Measurements from ENCODE around the gene NADK2. TPM values are rescaled to one million over a fixed set of nuclear protein-coding genes. Genes with fewer than 3 reads are reported as not detected.

The NADK2 gene
- total RNA-seq, 1 donor from 2014 or later: 37.8 TPM

GRCh38 chr5:36270175-36270574, 28.4 kb upstream of the NADK2 start:
- Mint-ChIP-seq H3K27ac (ENCODE audit: unreplicated experiment) (no peak overlapping the region), H3K36me3 (ENCODE audit: low read depth) (no peaks in the 10 kb centered on the region), H3K27me3 (ENCODE audit: low read depth) (no peaks in the 10 kb centered on the region), H3K9me3 (ENCODE audit: low read depth) (no peaks in the 10 kb centered on the region), H3K4me1 (ENCODE audit: low read depth) (no peaks in the 10 kb centered on the region), H3K4me3 (ENCODE audit: unreplicated experiment) (no peak overlapping the region)
- TF ChIP-seq CTCF (IDR thresholded peaks at IDR 0.05): no peak
- DNase-seq (ENCODE audit: low spot score): no peak

GRCh38 chr5:36269478-36269877, 27.8 kb upstream of the NADK2 start:
- Mint-ChIP-seq H3K4me3 (ENCODE audit: unreplicated experiment) (no peak overlapping the region), H3K27me3 (ENCODE audit: low read depth) (no peaks in the 10 kb centered on the region), H3K4me1 (ENCODE audit: low read depth) (no peaks in the 10 kb centered on the region), H3K36me3 (ENCODE audit: low read depth) (no peaks in the 10 kb centered on the region), H3K9me3 (ENCODE audit: low read depth) (no peaks in the 10 kb centered on the region), H3K27ac (ENCODE audit: unreplicated experiment) (no peak overlapping the region)
- TF ChIP-seq CTCF (IDR thresholded peaks at IDR 0.05): no peak
- no peak for DNase-seq (ENCODE audit: low spot score)

GRCh38 chr5:36267905-36268304, 26.2 kb upstream of the NADK2 start:
- no peak for TF ChIP-seq CTCF (IDR thresholded peaks at IDR 0.05)
- Mint-ChIP-seq H3K9me3 (ENCODE audit: low read depth) (no peaks in the 10 kb centered on the region), H3K36me3 (ENCODE audit: low read depth) (no peaks in the 10 kb centered on the region), H3K4me1 (ENCODE audit: low read depth) (no peaks in the 10 kb centered on the region), H3K4me3 (ENCODE audit: unreplicated experiment) (no peak overlapping the region), H3K27me3 (ENCODE audit: low read depth) (no peaks in the 10 kb centered on the region), H3K27ac (ENCODE audit: unreplicated experiment) (no peak overlapping the region)
- no peak for DNase-seq (ENCODE audit: low spot score)

- TF ChIP-seq CTCF (IDR thresholded peaks at IDR 0.05): no peak
- Mint-ChIP-seq H3K9me3 (ENCODE audit: low read depth) (no peaks in the 10 kb centered on the region), H3K4me3 (ENCODE audit: unreplicated experiment) (no peak overlapping the region), H3K36me3 (ENCODE audit: low read depth) (peaks cover 2% of the 10 kb centered on the region), H3K27me3 (ENCODE audit: low read depth) (no peaks in the 10 kb centered on the region), H3K27ac (ENCODE audit: unreplicated experiment) (no peak overlapping the region), H3K4me1 (ENCODE audit: low read depth) (no peaks in the 10 kb centered on the region)
- no peak for DNase-seq (ENCODE audit: low spot score)
These were observed 22.6 kb upstream of the NADK2 start for GRCh38 chr5:36264202-36264760.

GRCh38 chr5:36261186-36261585, 19.5 kb upstream of the NADK2 start:
- Mint-ChIP-seq H3K9me3 (ENCODE audit: low read depth) (no peaks in the 10 kb centered on the region), H3K4me3 (ENCODE audit: unreplicated experiment) (no peak overlapping the region), H3K4me1 (ENCODE audit: low read depth) (no peaks in the 10 kb centered on the region), H3K27ac (ENCODE audit: unreplicated experiment) (no peak overlapping the region), H3K27me3 (ENCODE audit: low read depth) (no peaks in the 10 kb centered on the region), H3K36me3 (ENCODE audit: low read depth) (peaks cover 2% of the 10 kb centered on the region)
- no peak for TF ChIP-seq CTCF (IDR thresholded peaks at IDR 0.05)
- DNase-seq (ENCODE audit: low spot score): no peak
